ENCODE data around the gene FZD10.

The FZD10 gene, protein sequence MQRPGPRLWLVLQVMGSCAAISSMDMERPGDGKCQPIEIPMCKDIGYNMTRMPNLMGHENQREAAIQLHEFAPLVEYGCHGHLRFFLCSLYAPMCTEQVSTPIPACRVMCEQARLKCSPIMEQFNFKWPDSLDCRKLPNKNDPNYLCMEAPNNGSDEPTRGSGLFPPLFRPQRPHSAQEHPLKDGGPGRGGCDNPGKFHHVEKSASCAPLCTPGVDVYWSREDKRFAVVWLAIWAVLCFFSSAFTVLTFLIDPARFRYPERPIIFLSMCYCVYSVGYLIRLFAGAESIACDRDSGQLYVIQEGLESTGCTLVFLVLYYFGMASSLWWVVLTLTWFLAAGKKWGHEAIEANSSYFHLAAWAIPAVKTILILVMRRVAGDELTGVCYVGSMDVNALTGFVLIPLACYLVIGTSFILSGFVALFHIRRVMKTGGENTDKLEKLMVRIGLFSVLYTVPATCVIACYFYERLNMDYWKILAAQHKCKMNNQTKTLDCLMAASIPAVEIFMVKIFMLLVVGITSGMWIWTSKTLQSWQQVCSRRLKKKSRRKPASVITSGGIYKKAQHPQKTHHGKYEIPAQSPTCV

DNA sequence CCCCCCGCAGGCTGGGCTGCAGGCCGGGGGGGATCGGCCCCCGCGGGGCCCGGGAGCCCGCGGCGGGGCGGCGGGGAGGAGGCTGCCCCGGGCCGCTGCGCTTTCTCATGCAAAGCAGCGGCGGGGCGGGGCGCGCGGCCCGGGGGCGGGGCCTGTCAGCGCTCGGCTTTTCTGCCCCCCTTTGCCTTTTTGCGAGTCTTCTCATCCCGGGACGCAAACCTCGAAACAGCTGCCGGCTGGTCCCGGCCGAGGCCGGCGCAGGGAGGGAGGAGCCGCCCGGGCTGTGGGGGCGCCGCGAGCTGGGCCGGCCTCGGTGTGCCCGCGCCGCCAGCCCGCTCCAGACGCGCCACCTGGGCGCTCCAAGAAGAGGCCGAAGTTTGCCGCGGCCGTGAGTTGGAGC, at the start of gene FZD10:
TSS of gene FZD10 (plus strand) at position 198 of the 400 bp plus-strand sequence. CDS start 479 bp downstream, outside the sequence.
- DNase-seq: no peak

DNA sequence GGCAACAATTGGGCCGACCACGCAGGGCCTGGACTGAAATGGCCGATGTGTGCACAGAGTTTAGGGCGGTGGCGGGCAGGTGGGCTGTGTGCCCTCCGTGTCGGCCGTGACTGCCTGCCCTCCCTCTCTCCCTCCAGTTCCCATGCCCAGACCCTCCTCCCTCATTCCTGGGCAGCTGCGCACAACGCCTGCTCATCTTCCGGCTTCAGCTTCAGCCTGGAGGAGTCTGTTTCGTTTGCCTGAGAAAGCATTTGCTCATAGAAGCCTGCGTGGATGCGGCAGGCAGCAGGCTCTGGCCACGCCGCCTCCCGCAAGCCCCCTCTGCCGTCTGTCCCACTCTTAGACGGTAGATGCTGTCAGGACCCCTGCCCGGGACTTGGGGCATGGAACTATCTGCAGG, 47.3 kb upstream of the FZD10 start:
- no peak for DNase-seq

DNA sequence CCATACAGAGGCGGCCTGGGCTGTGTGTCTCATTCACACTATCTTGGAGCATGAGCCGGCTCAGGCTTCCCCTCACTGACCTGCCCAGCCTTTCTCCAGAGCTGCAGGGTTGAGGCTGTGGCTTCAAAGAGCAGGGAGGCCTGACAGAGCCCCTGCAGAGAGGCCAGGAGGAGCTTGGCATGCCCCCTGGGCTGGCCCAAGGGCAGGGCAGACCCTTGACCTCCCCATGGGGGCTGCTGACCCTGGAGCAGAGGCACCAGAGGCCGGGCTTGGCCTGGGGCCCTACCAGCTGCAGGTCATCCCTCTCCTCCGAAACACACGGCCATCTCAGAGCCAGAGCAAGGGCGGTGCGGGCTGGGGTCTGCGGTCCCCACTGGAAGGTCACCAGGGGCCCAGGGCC, 46.6 kb upstream of the FZD10 start:
- no peak for DNase-seq

DNA sequence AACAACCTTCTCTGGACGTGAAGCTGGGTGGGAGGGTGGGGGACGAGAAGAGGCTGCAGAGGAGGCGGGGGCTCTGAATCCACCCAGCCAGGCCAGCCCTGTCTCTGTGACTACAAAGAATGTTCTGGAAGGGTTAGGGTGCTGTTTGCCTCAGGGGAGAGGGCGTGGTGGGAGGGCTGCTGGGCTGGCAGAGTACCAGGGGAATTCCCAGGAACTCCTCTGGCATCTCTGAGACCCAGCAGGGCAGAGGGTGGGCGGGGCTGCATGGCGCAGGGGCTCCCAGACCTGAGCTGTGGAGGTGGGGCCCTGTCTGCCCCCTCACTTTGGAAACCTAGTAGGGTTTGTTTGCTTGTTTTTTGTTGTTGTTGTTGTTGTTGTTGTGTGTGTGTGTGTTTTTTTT, 45.5 kb upstream of the FZD10 start:
- DNase-seq: no peak

DNA sequence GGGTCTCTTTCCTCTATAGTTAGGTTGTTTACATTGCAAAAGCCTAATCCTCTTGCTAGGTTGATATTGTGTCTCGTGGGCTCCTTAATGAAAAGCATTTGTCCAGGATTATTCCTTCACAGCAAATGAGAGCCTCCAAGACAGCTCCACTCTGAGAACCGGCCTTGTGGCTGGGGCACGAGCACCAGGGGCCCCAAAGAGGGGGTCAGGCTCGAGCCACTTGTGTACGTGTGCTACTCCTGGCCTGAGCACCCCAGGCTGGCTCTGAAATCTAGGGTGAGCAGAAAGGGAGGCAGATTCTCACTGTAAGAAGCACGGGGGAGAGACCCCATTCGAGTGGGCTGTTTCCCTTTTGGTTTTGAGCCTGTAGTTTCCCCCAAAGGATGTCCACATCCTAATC, 45.0 kb upstream of the FZD10 start:
- no peak for DNase-seq

DNA sequence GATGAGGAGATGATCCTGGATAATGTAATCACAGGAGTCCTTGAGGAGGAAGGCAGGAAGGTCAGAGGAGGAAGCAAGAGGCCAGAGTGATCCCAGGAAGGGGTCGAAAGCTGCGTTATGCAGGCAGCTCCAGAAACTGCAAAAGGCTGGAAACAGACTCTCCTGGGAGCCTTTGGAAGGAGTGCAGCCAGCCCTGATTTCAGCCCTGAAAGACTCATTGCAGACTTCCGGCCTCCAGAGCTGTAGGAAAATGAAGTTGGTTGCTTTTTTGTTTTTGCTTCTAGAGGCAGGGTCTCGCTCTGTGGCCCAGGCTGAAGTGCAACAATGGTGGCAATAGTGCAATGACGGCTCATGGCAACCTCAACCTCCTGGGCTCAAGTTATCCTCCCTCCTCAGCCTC, 44.6 kb upstream of the FZD10 start:
- no peak for DNase-seq

DNA sequence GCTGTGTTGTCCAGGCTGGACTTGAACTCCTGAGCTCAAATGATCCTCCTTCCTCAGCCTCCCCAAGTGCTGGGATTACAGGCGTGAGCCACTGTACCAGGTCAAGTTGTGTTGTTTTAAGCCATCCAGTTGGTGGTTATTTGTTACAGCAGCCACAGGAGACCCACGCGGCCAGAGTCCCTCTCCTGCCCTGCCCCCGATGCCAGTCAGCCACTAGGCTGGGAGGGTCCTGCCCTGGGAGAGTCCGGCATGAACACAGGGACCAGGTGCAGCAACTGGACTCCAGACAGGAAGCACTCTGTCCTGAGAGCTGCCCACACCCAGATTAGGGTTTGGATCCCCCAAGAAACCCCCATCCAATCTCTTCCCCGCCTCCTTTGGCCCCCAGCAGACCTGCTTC, 44.1 kb upstream of the FZD10 start:
- DNase-seq: no peak

DNA sequence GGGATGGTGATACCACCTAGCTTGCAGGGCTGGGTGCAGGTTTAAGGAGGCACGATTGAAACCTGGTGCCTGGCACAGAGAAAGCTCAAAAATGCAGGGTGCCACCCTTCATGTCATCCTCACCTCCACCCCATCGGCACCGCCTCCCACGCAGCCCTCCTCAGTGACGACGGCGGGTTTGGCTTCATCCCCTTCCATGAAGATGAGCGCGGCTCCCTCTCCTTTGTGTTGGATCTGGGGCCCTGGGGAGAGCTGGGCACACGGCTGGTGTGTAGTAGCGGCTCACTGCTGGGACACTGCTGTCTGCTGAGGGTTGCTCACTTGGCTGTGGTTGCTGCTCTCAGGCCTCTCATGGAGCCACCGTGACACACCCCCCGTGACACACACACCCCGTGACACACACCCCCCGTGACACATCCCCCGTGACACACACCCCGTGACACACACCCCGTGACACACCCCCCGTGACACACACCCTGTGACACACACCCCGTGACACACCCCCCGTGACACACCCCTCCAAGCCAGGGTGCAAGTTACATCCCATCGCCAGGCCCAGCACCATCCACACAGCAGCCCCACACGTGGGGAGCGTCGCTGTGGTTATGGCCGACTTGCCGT, 42.9 kb upstream of the FZD10 start:
- DNase-seq: no peak

DNA sequence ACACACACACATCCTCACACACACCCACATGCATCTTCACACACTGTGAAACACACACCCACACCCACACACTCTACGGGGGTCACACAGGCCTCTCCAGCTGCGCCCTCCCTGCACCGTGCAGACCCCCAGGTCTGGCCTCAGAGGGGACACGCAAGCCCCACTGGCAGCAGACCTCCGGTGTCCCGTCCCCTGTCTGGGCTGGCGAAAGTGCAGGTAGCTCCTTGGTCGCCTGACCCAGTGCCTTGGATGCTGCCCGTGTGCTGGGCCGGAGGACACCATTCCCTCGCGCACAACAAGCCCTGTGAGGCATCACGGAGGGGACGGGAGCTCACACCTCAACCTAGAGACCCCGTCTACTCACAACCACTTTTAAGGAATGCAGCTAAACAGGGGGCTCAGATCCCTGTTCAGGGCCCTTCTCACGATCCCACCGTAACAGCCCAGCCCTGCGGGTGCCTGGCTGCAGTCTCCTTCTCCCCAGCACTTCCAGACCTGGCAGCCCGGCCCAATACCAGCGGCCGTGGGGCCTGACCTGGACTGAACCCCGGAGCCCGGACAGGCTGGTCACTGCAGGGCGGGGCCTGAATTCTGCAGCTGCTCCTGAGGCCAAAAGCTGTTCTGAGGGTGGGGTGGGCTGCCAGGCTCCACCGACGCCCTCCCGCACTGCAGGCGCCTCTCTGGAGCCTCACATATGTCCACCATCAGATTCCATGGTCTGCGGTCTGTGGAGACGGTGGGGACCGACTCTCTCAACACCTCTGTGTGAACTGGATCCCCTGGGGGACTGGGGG, 42.1 kb upstream of the FZD10 start:
- DNase-seq: no peak

DNA sequence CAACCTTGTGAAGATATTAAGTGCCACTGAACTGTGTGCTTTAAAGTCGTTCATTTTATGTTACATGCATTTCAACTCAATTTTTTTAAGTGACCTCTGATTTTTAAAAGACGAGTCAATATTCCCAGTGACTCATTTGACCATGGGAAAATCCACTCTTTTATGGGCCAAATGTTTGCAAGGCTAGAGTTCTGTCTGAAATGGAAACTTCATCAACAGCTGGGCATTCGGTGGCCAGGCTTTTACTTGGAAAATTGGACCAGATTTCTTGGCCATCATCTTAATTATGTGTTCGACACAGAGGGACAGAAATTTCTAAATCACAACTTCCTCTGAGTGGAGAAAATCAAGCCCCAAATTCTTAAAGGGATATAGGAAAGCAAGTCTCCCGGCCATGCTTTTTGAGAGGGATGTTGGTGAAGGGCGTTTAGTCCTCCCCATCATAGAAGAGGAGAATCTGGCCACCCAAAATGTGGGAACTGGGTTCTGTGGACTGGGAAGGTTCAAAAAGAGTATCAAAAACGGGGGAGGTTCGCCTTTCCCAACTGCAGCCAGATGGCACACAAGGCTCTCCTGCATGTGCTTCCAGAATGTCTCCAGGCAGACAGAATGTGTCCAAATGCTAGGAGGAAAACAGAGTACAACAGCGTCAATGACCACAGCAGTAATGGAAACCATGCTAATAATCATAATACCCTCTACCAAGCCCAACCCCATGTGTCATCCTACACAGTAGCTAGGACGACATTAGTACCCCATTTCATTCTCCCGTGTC, 40.9 kb upstream of the FZD10 start:
- no peak for DNase-seq

DNA sequence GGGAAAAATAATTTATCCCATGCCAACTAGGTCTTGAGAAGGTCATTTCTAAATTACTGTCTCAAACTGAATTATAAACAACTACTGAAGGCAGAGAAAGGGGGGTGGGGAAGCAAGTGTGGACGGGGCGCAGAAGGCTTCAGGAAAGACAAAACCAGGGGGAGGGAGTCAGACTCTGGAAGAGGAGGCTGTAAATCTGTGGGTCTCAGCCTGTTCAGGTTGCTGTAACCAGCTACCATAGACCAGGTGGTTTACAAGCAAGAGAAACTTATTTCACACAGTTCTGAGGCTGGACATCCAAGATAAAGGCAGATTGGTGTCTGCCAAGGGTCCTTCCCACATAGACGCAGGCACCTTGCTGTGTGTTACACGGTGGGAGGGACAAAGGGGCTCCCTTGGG, 39.9 kb upstream of the FZD10 start:
- DNase-seq: no peak

DNA sequence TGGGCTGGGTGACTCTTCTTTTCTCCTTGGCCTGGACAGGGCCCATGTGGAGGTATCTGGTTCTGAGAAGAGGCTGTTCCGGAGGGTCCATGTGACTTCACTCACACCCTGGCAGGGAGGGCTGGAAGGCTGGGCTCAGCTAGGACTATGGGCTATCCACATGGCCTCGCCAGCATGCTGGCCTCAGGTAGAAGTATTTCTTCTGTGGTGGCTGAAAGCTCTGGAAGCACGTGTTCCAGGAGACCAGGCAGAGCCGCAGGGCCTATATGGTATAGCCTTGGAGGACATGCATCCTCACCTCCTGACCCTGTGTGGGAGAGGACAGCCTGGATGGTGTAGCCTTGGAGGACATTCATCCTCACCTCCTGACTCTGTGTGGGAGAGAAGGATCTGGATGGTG, 38.2 kb upstream of the FZD10 start:
- no peak for DNase-seq

DNA sequence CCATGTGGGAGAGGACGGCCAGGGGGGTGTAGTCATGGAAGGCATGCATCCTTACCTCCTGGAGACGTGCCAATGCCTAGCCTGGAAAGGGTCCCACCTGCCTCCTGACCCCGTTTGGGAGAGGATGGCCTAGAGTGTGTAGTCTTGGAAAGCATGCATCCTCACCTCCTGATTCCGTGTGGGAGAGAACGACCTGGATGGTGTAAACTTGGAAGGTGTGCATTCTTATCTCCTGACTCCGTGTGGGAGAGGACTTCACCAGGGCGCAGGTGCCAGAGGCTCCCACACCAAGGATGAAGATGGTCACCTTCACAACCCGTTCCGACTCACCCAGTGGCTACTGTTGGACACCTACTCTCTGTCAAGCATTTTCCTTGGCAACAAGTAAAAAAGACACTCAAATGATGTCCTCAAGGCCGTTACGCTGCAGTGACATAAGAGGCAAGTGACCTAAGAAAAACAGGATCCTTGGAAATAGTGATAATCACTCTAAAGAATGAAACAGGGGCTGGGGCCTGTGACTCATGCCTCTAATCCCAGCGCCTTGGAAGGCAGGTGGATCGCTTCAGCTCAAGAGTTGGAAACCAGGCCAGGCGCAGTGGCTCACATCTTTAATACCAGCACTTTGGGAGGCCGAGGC, 37.5 kb upstream of the FZD10 start:
- no peak for DNase-seq

DNA sequence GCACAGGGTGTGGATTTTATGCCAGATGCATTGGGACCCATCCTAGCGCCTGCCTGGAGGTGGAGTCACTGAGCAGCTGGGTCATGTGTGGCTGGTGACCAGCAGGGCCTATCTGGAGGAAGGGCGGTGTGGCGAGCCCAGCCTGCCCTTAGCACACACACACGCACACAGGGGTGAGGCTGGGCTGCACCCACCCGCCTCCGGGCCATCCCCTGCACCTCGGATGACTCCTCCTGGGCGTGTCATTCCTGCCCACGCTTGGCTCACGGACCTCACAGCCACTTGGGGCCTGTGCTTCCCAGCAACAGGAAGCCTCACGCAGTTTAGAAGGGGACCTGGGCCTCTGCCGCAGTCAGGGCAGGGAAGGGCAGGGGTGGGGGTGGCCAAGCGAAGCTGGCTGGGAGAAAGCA, 36.2 kb upstream of the FZD10 start:
- no peak for DNase-seq

DNA sequence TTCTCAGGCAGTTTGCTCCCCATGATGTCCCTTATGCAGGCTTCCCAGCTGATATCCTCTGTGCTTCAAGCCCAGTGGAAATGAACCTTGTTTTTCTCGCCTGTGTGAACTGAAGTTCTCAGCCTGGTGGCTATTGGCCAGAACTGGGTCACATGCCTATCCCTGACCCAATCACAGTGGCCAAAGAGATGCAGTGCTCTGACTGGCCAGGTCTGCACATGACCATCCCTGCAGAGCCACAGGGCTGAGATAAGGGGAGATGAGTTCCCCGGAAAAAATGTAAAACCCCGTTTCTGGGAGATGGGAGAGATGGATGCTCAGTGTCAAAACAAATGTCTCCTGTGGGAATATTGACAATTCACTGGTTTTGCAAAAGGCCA, 34.7 kb upstream of the FZD10 start:
- no peak for DNase-seq

DNA sequence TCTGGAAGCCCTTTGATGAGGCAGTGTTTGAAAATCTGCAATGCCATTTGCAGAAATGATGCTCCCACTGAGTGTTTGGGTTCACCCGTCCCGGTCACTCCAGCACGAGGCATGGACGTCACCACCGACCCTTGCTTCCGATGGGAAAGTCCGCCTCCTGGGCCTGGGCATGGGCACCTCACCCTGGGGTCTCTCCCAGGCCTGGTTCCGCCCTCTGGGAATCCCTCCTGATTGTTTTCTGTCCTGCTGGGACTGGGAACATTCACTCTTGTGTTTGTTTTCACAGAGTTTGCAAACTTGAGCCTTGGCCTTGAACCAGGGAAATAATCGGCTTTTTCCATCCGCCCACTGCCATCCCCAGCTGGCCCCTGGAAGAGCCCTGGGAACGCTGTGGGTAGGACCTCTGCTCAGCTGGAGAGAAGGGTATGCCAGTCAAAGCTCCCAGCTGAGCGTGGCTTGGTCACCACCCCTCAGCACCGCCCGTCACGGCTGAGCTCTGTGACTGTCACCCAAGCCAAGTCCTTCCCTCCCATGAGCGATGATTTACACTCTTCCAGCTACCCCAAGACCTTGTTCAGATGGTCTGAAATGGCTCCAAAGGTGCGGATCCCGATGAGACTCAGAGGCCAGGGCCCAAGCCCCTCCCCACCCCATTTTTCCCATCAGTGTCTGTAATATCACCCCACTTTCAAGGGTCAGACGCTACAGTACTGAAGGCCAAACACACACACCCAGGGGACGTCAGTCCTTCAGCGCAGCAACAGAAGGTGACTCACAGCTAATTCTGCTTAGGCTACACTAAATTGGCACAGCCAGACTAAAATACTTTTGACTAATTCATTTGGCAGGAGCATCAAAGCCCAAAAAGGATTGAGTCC, 34.1 kb upstream of the FZD10 start:
- DNase-seq: no peak

DNA sequence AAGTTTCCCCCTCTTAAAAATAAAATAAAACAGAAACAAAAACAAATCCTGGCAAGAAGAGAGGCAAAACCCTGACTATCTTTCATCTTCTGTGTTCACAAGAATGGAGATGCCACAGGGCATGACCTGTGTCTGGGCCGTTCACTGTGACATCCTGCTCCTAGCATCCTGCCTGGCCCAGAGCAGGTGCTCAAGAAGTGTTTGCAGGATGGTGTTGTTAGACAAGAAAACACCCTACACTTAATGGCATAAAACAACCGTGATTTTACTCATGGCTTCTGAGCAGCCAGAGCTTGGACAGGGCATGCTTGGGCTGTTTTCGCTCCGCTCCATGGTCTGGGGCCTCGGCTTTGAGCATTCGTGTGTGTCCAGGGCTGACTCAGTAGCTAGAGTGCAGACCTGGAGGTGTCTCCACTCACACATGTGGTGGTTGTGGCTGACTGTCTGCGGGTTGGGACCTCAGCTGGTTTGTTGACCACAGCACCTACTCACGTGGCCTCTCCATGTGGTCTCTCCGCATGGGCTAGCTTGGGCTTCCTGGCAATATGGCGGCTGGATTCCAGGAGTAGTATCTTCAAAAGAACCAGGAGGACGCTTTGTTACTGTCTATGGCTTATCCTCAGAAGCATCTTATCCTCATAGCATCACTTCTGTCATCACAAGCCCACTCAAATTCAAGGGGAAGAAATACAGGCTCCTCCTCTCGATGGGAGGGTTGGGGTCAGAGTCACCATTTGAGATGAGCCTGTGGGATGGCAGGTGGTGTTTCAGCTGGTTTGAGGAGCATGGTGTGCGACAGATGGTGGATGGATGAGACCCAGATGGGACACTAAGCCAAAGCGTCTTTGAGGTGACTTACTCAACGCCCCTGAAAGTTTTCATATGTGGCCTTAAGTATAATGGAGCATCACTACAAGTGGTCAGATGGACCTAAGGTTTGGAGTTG, 33.2 kb upstream of the FZD10 start:
- no peak for DNase-seq

DNA sequence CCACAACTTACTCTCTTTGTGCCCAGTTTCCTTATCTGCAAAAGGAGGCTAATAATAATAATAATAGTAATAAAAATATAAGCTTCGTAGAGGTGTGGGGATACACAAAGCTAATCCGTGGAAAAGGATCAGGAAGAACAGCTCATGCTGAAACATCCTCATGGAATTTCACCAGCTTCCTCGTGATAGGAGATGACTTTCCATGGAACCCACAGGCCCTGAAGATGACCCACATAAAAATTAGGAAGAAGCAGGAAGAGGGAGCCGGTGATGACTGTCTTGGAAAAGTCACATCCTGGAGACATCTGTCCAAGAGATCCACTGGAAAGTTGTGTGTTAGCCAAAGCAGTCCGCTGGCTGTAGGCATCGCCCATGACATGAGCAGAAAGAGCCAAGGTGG, 31.9 kb upstream of the FZD10 start:
- DNase-seq: no peak

DNA sequence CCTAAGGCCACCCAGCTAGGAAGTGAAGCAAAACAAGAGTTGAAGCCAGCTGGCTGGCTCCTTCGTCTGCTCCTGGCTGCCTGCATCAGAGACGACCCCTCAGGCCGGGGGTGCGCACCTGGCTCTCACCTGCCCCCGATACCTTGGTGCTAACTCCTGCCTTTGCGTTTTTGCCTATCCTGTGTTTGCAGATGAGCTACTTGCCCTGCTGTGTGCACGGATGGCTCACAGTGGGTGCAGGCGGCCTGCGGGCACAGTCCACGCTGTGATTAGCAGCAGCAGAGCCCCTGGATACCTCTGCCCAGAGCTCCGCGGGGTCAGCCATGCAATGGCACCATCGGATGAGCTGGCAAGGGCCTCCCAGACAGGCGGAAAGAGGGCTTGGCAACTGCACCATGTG, 31.2 kb upstream of the FZD10 start:
- DNase-seq: no peak

DNA sequence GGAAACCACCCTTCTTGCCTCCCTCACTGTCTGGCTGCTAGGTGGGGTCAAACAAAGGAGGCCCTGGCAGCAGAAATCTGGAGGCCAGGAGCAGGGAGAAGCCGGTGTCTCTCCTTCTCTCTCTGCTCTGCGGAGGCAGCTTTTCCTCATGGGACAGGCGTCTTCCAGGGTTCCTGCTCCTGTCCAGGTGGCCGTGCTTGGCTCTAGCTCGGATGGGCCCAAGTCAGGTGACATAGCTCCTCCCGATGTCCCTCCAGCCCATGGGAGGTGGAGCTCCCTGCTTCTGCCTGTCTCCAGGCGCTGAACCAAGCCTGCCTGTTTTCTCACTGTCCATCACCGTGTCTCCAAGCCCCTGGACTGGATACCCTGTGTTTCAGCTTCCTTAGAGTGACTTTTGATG, 30.5 kb upstream of the FZD10 start:
- DNase-seq: no peak

Data from COR-L47 (cell line).